Subcutaneous abdominal adipose tissue (tissue), 5 donors: ENCODE results near the gene CLN5.
A peak's percentile ranks its signal among the peaks of the same experiment; 100 is the strongest.
"Not testable (repeated sequence)": the region's sequence is repeated elsewhere in the genome, so short reads cannot be mapped to it uniquely, and the experiment has no call there.

Experiments
- H3K27ac ChIP-seq: one replicate; pipeline ENCODE4 v1.7.0; 2013; ENCODE audit warnings: low read depth, mild to moderate bottlenecking, inconsistent platforms, low read length, moderate library complexity
- H3K27me3 ChIP-seq, 5 donors: one replicate each; pipeline ENCODE4 v1.7.0; 2013; ENCODE audit warnings: low read length in 5 of 5, inconsistent platforms in 1 of 5; ENCODE audit not compliant: control insufficient read depth in 5 of 5, insufficient read depth in 4 of 5
- H3K36me3 ChIP-seq, 5 donors: one replicate each; pipeline ENCODE4 v1.7.0; 2013; ENCODE audit warnings: low read length in 5 of 5; ENCODE audit not compliant: control insufficient read depth in 5 of 5, insufficient read depth in 5 of 5
- H3K4me1 ChIP-seq, 5 donors: one replicate each; pipeline ENCODE4 v1.7.0; 2013; ENCODE audit warnings: low read length in 5 of 5, mild to moderate bottlenecking in 3 of 5, moderate library complexity in 1 of 5; ENCODE audit not compliant: control insufficient read depth in 5 of 5, insufficient read depth in 5 of 5
- H3K4me3 ChIP-seq, 5 donors: one replicate each; pipeline ENCODE4 v1.7.0; 2013; ENCODE audit warnings: low read length in 5 of 5, low read depth in 1 of 5
- H3K9ac ChIP-seq, 5 donors: one replicate each; pipeline ENCODE4 v1.7.0; 2013; ENCODE audit warnings: low read length in 5 of 5, mild to moderate bottlenecking in 4 of 5, moderate library complexity in 3 of 5
- H3K9me3 ChIP-seq, 5 donors: one replicate each; pipeline ENCODE4 v1.7.0; 2013; ENCODE audit warnings: low read length in 5 of 5; ENCODE audit not compliant: control insufficient read depth in 5 of 5
- donor health status: healthy.
- donor health status: healthy.
- donor health status: healthy.
- donor health status: healthy.
- donor health status: healthy.

The CLN5 gene

GRCh38 chr13:76993473-76993872 lies 1.6 kb downstream of the CLN5 start:
- Histone ChIP-seq H3K9ac (peak overlapping the region in 2 of 5 donors; percentile 73 to 91), H3K27ac (no peak overlapping the region)

GRCh38 chr13:76994281-76994680 lies 2.4 kb downstream of the CLN5 start:
- H3K4me1 ChIP-seq: peaks cover 0 to 17% (median 15%) of the 10 kb centered on the region in 5 donors
- peak overlapping the region in 1 of 5 donors; percentile 33 for H3K9ac ChIP-seq
- H3K9me3 ChIP-seq: no peaks in the 10 kb centered on the region
- peaks cover 6 to 23% (median 12%) of the 10 kb centered on the region in 5 donors for H3K36me3 ChIP-seq
- no peaks in the 10 kb centered on the region for H3K27me3 ChIP-seq
- H3K27ac ChIP-seq: no peak overlapping the region
- H3K4me3 ChIP-seq: no peak overlapping the region

More at GRCh38 chr13:76993473-76993872, 1.6 kb downstream of the CLN5 start:
- no peaks in the 10 kb centered on the region for H3K27me3 ChIP-seq
- H3K9me3 ChIP-seq: no peaks in the 10 kb centered on the region
- peaks cover 5 to 19% (median 10%) of the 10 kb centered on the region in 5 donors for H3K36me3 ChIP-seq
- peak overlapping the region in 1 of 5 donors; percentile 90 for H3K4me3 ChIP-seq
- H3K4me1 ChIP-seq: peaks cover 0 to 17% (median 15%) of the 10 kb centered on the region in 5 donors

- Histone ChIP-seq H3K36me3 (peaks cover 12 to 38% (median 21%) of the 10 kb centered on the region in 5 donors), H3K9ac (no peak overlapping the region), H3K9me3 (no peaks in the 10 kb centered on the region), H3K4me1 (peaks cover 0 to 9% (median 6%) of the 10 kb centered on the region in 5 donors), H3K27me3 (no peaks in the 10 kb centered on the region), H3K27ac (no peak overlapping the region), H3K4me3 (no peak overlapping the region)
Observed at GRCh38 chr13:77000475-77000874, 8.6 kb downstream of the CLN5 start.

GRCh38 chr13:77001540-77001939 lies 9.7 kb downstream of the CLN5 start:
- Histone ChIP-seq H3K27ac (no peak overlapping the region), H3K27me3 (no peaks in the 10 kb centered on the region), H3K36me3 (peaks cover 9 to 33% (median 16%) of the 10 kb centered on the region in 5 donors), H3K4me1 (peaks cover 0 to 9% (median 6%) of the 10 kb centered on the region in 5 donors), H3K4me3 (no peak overlapping the region), H3K9ac (no peak overlapping the region), H3K9me3 (no peaks in the 10 kb centered on the region)

DNA sequence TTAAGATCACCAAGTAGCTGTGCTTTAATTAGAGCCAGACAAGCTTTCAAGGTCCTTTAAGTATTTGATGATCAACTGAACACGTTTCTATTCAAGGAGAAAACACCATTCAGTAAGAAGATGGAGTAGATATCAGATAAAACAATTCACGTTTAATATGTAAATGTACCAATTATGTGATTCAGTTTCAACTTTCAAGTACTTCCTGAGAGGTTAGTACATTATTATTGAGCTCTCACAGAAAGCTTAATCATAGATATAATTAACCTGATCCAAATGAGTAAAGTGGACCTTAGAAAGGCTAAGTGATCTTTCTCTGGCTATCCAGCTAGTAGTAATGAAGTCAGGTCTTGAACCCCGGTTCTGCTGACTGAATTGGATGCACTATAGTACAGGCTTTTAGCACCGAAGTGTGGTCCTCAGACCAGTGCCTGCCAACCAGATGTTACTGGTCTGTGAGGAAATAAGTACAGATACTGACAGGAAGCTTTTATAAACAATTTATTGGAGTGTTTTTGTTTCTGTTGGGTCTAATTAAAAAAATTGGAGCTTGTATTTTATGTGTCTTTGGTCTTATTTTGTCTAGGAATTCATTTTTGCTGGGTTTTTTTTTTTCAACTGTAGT lies 10.2 kb downstream of the CLN5 start:
- Histone ChIP-seq H3K27ac (no peak overlapping the region), H3K4me3 (no peak overlapping the region), H3K27me3 (no peaks in the 10 kb centered on the region), H3K9me3 (no peaks in the 10 kb centered on the region), H3K4me1 (peaks cover 0 to 9% (median 6%) of the 10 kb centered on the region in 5 donors), H3K36me3 (peaks cover 10 to 36% (median 17%) of the 10 kb centered on the region in 5 donors), H3K9ac (peak overlapping the region in 1 of 5 donors; percentile 21)

GRCh38 chr13:77002590-77003190 lies 10.8 kb downstream of the CLN5 start:
- Histone ChIP-seq H3K9ac (peak overlapping the region in 1 of 5 donors; percentile 21), H3K27me3 (no peaks in the 10 kb centered on the region), H3K4me3 (no peak overlapping the region), H3K9me3 (no peaks in the 10 kb centered on the region), H3K4me1 (peaks cover 0 to 9% (median 6%) of the 10 kb centered on the region in 5 donors), H3K36me3 (peaks cover 16 to 41% (median 23%) of the 10 kb centered on the region in 5 donors), H3K27ac (no peak overlapping the region)

DNA sequence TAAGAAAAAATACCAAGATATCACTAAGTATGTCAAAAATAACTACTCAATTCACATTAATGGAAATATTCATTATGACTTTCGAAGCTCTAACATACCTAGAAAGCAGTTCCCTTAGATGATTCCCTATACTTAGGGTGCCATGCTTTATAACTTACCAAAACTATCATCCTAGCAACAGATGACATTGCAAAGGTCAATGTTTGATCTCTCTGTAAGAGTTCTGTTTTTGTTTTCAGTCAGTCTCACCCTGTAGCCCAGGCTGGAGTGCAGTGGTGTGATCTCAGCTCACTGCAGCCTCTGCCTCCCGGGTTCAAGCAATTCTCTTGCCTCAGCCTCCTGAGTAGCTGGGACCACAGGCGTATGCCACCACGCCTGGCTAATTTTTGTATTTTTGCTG lies 16.5 kb downstream of the CLN5 start:
- H3K9me3 ChIP-seq, H3K9ac ChIP-seq, H3K4me3 ChIP-seq, H3K27me3 ChIP-seq, H3K27ac ChIP-seq: not testable (repeated sequence)
- Histone ChIP-seq H3K4me1 (peaks cover 0 to 11% (median 4%) of the 10 kb centered on the region in 5 donors), H3K36me3 (peaks cover 26 to 60% (median 48%) of the 10 kb centered on the region in 5 donors)

GRCh38 chr13:77009011-77009410 lies 17.1 kb downstream of the CLN5 start:
- Histone ChIP-seq H3K9ac (no peak overlapping the region), H3K36me3 (peaks cover 29 to 63% (median 52%) of the 10 kb centered on the region in 5 donors), H3K27ac (no peak overlapping the region), H3K27me3 (no peaks in the 10 kb centered on the region), H3K9me3 (no peaks in the 10 kb centered on the region), H3K4me3 (no peak overlapping the region), H3K4me1 (peaks cover 0 to 11% (median 4%) of the 10 kb centered on the region in 5 donors)

DNA sequence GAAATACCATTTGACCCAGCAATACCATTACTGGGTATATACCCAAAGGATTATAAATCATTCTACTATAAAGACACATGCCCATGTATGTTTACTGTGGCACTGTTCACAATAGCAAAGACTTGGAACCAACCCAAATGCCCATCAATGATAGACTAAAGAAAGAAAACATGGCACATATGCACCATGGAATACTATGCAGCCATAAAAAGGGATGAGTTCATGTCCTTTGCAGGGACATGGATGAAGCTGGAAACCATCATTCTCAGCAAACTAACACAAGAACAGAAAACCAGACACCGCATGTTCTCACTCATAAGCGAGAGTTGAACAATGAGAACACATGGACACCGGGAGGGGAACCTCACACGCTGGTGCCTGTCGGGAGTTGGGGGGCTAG lies 17.8 kb downstream of the CLN5 start:
- Histone ChIP-seq H3K4me1 (peaks cover 0 to 11% (median 4%) of the 10 kb centered on the region in 5 donors), H3K36me3 (peaks cover 36 to 70% (median 59%) of the 10 kb centered on the region in 5 donors)
- not testable (repeated sequence) for H3K27me3 ChIP-seq, H3K4me3 ChIP-seq, H3K9ac ChIP-seq, H3K9me3 ChIP-seq, H3K27ac ChIP-seq

GRCh38 chr13:77013853-77014542 lies 22.1 kb downstream of the CLN5 start:
- H3K9ac ChIP-seq: no peak overlapping the region
- peaks cover 49 to 78% (median 61%) of the 10 kb centered on the region in 5 donors for H3K36me3 ChIP-seq
- H3K4me3 ChIP-seq: no peak overlapping the region
- H3K27me3 ChIP-seq: no peaks in the 10 kb centered on the region
- H3K9me3 ChIP-seq: no peaks in the 10 kb centered on the region
- H3K4me1 ChIP-seq: peaks cover 0 to 28% (median 16%) of the 10 kb centered on the region in 5 donors
- H3K27ac ChIP-seq: no peak overlapping the region
